ENCODE results near the gene GNAI3.

Gene GNAI3

GRCh38 chr1:109622137-109622892 is 73.9 kb downstream of the GNAI3 start:
- DNase-seq (ENCODE audit: low read depth in 2 of 3, low spot score in 2 of 3), result no peak

- DNase-seq (ENCODE audit: low read depth in 2 of 3, low spot score in 2 of 3), result no peak
These were observed 74.5 kb downstream of the GNAI3 start for GRCh38 chr1:109622895-109623294.

DNA sequence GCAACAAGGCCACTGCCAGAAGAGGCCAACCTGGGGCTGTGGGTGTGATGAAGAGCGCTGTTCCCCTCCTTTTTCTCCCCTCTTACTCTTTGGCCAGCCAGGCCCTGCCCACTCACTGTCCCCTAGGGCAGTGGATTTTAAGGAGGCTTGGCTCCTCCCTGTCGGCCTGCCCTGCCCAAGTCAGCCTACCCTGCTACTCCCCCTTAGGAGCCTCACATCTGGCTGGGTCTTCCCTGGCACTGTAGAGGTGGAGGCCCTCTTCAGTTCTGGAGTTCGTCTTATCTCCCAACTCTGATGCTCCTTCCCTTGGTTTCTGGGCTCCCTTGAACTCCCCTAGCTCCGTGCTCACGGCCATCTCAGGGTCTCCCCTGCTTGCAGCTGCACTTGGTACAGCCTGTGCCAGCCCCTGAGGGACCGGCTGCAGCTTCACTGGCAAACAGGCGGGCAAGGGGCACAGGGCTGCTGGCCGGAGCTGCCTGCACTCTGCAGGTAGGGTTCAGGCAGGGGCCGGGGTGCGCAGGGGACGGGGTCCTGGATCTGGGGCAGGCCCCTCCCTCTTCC is 75.3 kb downstream of the GNAI3 start:
- DNase-seq (ENCODE audit: low read depth in 2 of 3, low spot score in 2 of 3), result no peak

DNA sequence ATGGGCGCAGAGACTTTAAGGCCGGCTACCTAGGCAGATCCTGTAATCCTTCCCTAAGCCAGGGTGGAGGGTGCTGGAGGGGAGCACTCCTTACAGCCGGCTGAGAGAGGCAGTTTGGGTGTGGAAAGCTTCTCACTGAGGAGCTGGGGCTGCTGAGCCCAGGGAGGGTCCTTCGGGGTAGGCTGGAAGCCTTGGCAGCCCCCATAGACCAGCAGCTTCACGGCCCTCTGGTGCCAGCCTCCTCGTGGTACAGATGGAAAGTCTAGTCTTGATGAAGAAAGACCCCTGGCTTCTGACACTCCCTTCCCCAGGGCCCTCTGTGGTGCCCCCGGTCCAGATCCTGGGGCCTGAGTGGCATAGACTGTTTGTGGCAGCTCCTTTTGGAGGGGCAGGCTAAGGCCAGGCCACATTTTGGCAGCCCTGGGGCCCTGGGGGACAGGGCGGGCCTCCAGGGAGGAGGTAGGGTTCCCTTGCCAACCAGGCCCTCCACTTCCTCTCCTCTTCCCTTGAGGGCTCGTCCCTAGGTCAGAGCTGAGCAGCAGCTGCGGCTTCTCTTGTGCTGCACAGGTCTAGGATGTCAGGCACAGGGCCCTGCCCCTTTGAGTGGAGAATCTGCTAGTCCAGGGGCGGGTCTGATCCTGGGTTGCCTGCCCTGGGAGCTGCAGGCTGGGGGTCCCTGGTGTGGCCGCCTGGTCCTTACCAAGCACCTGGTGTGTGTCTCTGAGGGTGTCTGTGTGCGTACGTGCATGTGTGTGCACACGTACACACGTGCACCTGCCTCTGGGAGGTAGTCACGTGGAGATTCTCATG is 76.0 kb downstream of the GNAI3 start:
- DNase-seq (ENCODE audit: low read depth in 2 of 3, low spot score in 2 of 3), result no peak

DNA sequence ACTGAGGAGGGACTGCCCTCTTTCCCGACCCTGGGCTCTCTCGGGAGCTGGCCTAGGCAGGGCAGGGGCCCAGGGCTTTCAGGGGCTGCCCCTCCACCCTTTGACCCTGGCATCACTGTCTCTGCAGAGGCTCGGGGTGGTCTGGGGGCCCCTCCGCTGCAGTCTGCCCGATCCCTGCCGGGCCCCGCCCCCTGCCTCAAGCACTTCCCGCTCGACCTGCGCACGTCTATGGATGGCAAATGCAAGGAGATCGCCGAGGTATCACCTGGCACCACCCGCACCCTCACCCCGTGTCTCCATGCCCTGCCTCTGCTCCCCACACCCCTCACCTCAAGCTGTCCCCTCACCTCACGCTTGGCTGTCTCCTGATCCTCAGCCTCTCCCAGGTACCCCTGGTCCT is 76.8 kb downstream of the GNAI3 start:
- DNase-seq (ENCODE audit: low read depth in 2 of 3, low spot score in 2 of 3), result no peak

DNA sequence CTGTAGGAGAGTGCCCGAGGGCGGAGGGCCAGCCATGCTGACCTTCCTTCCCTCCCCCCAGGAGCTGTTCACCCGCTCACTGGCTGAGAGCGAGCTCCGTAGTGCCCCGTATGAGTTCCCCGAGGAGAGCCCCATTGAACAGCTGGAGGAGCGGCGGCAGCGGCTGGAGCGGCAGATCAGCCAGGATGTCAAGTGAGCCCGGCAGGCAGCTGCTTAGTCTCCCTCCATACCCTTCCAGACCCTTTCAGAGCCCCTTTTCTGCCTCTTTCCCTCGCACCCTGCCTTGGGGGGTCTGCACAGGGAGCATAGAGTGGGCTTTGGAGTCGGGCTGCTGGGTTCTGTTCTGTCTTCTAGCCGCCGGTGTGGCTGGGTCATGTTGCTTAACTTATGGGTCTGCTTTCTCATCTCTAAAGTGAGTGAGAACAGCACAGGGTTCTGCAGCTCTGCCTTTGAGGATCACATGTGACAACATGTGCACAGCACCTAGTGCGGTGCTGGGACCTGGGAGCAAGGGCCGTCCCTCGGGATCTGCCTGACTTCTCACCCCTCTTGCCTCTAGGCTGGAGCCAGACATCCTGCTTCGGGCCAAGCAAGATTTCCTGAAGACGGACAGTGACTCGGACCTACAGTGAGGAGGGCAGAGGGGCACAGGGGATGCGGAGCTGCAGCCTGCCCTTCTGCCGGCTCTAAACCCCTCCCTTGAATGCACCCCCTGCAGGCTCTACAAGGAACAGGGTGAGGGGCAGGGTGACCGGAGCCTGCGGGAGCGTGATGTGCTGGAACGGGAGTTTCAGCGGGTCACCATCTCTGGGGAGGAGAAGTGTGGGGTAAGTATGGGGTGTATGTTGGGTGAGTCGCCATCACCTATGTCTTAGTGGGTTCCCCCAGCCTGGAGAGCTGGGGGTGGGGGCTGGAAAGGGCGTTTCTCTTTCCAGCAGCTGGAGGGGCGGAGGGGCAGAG is 77.5 kb downstream of the GNAI3 start:
- no peak for DNase-seq (ENCODE audit: low read depth in 2 of 3, low spot score in 2 of 3)

DNA sequence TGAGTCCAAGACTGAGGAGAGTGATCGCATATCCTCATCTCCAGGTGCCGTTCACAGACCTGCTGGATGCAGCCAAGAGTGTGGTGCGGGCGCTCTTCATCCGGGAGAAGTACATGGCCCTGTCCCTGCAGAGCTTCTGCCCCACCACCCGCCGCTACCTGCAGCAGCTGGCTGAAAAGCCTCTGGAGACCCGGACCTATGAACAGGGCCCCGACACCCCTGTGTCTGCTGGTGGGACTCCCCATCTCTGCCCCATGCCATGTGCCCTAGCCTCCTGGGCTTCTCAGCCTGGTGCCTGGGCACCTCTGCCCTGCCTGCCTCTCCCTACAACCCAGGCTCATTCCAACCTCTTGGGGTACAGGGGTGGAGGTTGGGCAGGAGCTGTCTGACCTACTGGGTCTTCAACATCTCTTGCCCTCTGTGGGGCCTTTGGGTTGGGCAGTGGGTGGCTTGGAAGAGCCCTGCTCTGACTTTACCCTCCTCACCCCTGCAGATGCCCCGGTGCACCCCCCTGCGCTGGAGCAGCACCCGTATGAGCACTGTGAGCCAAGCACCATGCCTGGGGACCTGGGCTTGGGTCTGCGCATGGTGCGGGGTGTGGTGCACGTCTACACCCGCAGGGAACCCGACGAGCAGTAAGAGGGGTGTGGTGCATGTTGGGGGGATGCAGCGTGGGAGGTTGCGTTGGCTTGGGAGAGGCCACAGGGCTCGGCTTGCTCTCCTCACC is 78.4 kb downstream of the GNAI3 start:
- DNase-seq (ENCODE audit: low read depth in 2 of 3, low spot score in 2 of 3), result no peak

GRCh38 chr1:109627692-109628399 is 79.4 kb downstream of the GNAI3 start:
- no peak for DNase-seq (ENCODE audit: low read depth in 2 of 3, low spot score in 2 of 3)

DNA sequence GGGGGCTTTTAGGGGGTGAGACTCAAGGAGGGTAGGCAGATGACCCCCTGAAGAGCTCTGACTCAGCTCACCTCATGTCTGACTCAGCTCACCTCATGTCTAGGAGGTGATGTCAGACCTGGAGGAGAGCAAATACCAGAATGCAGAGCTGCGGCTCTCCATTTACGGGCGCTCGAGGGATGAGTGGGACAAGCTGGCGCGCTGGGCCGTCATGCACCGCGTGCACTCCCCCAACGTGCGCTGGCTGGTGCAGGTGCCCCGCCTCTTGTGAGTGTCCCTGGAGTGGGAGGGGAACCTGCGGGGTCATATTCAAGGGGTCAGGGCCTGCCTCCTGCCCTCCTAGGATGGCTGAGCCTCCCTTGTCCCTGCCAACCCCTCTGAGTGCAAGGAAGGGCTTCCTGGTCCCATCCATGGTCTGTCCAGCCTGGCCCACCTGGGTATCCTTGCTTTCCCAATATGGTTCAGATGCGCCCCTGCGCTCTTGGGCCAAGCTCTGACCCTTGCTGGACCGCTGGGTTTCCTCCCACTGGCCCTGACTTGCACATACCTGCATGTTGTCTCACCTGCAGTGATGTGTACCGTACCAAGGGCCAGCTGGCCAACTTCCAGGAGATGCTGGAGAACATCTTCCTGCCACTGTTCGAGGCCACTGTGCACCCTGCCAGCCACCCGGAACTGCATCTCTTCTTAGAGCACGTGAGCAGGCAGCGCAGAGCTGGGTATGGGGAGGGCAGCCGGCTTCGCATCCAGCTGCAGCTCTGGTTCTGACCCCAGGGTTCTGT is 80.3 kb downstream of the GNAI3 start:
- no peak for DNase-seq (ENCODE audit: low read depth in 2 of 3, low spot score in 2 of 3)

DNA sequence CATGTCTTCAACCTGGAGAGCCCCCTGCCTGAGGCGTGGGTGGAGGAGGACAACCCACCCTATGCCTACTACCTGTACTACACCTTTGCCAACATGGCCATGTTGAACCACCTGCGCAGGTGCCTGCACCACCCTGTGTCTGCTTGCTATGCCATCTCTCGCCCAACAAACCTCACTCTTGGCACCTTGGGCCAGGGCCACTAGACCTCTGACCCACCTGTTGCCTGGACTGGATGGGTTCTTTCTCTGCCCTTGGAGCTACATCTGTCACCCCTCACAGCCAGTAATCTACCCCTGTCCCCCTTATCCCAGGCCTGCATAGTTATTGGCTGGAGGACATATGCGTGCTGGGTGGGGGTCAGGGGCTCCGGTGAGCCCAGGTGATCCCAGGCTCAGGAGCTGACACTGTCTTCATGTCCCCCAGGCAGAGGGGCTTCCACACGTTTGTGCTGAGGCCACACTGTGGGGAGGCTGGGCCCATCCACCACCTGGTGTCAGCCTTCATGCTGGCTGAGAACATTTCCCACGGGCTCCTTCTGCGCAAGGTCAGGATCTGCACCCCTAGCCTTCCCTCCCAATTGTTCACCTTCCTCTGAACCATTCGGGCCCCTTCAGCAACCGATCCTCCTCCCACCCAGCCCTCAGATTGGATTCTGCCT is 81.1 kb downstream of the GNAI3 start:
- DNase-seq (ENCODE audit: low read depth in 2 of 3, low spot score in 2 of 3), result no peak

DNA sequence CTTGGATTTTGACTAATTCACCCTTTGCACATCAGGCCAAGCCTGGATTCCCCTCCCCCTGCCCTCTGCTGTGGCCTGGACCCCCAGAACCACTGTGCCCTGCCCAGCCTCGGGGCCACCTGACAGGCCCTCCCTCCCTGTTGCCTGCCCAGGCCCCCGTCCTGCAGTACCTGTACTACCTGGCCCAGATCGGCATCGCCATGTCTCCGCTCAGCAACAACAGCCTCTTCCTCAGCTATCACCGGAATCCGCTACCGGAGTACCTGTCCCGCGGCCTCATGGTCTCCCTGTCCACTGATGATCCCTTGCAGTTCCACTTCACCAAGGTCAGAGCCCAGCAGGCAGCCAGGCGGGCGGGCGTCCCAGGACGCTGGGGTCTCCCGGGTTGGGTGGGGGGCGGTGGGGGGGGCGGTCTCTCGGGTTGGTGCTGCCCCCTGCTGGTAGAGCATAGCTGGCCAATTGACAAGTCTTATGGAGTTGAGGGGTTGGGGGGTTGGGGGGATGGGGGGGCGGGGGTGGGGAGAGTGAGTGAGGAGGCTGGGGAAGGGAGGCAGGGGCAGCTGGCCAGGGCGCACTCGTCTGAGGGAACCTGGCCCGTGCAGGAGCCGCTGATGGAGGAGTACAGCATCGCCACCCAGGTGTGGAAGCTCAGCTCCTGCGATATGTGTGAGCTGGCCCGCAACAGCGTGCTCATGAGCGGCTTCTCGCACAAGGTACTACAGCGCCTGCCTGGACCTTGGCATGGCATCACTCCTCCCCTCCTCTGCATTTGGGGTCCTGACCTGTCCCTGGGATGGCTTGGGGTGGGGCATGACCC is 81.9 kb downstream of the GNAI3 start:
- no peak for DNase-seq (ENCODE audit: low read depth in 2 of 3, low spot score in 2 of 3)

GRCh38 chr1:109630898-109631512 is 82.6 kb downstream of the GNAI3 start:
- DNase-seq (ENCODE audit: low read depth in 2 of 3, low spot score in 2 of 3), result no peak

GRCh38 chr1:109631513-109632505 is 83.4 kb downstream of the GNAI3 start:
- DNase-seq (ENCODE audit: low read depth in 2 of 3, low spot score in 2 of 3), result no peak

DNA sequence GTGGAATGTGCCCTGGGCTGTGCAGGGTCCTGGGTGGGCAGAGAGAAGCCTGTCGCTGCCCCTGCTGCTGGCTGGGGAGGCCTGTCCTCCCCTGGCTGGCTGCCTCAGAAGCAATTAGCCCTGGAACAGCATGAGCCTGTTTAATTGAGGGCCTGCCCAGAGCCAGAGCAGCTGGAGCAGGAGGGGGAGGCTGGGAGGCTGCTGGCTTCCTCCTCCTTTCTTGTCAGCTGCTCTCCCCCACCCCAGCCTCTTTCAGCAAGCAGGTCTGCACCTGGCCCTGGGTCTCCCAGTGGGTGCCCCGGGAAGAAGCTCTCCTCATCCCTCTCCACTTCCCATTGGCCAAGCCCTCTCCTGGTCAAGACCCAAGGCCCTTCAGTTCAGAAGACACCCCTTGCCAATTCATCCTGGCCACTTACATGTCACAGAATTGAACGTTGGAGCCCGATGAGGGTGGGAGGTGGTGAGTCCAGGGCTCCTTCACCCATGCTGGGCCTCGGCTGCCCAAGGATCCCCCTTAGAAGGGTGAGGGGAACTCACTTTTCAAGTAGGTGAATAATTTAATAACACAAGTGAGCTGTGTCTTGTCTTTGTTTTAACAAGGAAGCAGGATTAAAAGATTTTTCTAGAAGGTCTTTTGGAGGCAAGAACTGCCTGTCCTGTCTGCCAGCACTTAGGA is 84.4 kb downstream of the GNAI3 start:
- DNase-seq (ENCODE audit: low read depth in 2 of 3, low spot score in 2 of 3), result no peak

- no peak for DNase-seq (ENCODE audit: low read depth in 2 of 3, low spot score in 2 of 3)
These were observed 85.9 kb downstream of the GNAI3 start for GRCh38 chr1:109634292-109634691.
